NCI-H774 (cell line): ENCODE data around the gene HMG20A.

Experiments
- DNase-seq: peaks from one replicate; lab custom pipeline; 2025; lab: John Stamatoyannopoulos, UW

The HMG20A gene

DNA sequence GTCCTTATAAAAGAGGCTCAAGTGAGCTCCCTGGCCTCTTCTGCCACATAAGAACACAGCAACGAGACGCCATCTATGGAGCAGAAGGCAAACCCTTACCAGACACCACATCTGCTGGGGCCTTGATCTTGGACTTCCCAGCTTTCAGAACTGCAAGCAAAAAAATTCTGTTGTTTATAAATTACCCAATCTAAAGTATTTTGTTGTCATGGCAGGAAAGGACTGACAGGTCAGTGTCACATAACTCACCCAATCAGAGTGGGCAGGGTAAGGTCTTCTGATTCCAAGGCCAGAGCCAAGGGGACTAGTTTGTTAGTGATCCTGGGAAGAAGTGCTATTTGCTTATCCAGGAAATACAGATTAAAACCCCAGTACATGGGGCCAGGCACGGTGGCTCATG lies 98.9 kb downstream of the HMG20A start:
- DNase-seq: no peak

DNA sequence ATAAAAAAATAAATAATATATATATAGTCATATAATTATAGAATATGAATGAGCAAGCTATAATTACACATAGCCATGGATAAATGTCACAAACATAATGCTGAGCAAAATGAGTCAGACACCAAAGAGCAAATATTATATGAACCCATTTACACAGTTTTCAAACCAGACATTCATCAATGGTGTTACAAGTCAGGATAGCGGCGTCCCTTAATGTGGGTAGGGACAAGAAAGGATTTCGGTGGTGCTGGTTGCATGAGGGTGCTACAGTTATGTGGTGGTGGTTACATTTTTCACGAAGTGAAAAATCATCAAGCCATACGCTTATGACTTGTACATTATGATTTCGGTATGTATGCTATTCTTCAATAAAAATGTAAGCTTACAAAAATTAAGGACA lies 100.5 kb downstream of the HMG20A start:
- DNase-seq: no peak

DNA sequence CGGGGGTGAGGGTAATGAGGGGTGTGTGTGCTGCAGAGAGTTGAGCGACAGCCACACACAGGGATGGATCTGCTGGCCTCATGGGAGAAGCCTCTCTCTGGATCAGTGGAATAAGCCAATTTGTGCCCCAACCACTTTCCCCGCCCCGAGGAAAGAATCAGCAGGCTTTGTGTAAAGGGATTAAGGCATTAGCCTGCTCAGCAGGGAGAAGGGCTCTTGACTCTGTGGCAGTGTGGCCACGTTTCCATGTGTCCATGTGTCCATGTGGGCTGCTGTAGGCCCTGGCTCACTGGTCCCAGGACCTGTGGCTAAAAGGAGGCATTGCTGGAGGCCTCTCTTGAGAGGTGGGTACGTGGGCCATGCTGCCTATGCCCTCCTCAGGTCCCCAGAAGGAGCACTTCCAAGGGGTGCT lies 104.7 kb downstream of the HMG20A start:
- DNase-seq: no peak

DNA sequence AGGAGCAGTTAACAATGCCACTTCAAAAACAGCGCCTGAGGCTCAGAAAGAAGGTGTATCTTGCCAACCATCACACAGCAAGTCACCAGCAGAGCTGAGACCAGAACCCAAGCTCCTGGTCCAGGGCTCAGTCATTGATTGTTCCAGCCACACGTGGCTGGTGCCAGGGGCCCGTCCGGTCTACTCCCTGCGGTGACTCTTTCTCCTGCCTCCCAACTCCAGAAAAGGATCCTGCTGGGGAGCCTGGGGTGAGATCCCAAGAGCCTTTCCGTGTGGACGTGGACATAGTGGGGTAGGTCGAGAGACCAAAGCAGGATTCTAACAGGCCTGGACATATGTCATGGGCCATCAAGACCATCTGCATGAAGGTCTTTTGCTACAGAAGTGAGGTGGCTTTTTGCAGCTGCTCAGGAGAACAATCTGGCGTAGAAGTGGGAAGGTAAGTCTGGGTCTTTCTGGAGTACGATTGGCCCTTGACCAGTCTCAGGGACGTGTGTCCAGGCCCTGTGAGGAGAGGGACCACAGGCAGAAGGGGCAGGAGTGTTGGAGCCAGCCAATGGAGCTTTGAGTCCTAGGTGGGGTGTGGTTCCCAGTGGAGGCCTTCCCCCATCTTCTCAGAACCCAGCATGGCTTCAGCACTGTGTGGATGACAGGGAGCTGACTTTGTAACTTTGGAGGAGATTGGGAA lies 105.4 kb downstream of the HMG20A start:
- no peak for DNase-seq

DNA sequence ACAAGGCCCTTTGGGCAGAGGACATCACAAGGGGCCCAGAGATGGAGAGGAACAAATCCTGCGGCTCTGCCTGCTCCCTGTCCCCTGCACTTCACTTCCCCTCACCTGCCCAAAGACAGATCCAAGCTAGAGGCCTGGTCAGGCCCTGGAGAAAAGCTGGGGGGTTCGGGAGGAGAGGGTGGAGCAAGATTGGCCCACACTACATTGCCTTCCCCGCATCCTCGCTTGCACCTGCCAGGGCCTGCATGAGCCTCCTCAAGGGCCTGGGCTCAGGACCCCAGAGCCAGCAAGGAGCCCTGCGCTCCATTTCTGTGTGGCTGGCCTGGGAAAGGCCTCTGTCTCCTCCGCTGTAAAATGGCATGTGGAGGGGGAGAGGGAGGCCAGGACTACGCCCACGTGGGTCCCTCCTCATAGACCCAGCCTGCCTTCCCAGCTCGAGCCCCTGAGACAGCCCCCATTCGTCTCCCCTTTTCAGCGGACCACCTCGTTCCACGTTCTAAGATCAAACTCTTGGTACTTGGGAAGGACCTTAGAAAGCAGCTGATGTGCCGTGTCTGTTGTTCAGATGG lies 106.0 kb downstream of the HMG20A start:
- DNase-seq: no peak

DNA sequence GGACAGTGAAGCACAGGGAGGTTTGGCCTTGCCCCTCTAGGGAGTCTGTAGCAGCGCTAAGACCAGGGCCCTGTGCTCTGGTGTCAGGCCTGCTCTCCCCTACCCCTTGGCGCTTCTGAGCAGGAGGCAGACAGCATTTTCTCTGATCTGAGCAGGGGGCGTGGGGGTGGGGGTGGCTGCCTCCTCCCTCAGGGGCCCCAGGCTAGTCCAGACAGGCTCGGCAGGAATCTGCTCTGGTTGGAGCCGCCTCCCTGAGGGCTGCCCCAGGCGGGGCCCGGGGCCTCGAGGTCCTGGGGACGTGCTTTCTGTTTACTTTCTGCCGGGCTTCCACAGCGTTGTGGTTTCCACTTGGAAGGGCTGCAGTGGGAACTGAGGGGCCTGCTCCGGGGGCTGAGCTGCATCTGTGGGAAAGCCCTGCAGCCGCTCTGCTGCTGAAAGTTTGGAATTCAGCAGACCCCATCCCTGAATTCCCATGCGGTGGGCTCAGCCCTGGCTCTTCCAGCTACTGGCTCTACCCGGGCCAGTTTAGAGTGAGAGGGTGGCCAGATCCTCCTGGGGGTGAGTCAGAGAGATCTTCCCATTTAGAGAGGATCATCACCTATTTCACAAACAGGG lies 106.6 kb downstream of the HMG20A start:
- DNase-seq: no peak

DNA sequence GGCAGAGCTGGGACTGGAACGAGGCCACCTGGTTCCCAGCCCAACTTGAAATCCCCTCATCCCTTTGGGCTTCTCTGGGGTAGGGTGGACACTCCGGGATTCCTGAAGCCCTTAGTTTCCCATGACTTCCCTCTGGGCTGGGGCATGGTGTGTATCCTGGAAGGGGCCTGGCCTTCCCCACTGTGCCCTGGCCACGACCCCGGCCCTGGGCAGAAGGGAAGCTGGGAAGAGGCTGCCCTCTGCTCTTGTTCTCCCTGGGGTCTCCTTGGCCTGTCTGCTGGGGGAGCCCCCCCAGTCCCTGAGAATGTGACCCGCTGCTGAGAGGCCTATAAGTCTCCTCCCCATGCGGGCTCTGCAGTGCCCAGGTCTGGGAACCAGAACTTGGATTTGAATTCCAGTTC lies 107.1 kb downstream of the HMG20A start:
- no peak for DNase-seq

DNA sequence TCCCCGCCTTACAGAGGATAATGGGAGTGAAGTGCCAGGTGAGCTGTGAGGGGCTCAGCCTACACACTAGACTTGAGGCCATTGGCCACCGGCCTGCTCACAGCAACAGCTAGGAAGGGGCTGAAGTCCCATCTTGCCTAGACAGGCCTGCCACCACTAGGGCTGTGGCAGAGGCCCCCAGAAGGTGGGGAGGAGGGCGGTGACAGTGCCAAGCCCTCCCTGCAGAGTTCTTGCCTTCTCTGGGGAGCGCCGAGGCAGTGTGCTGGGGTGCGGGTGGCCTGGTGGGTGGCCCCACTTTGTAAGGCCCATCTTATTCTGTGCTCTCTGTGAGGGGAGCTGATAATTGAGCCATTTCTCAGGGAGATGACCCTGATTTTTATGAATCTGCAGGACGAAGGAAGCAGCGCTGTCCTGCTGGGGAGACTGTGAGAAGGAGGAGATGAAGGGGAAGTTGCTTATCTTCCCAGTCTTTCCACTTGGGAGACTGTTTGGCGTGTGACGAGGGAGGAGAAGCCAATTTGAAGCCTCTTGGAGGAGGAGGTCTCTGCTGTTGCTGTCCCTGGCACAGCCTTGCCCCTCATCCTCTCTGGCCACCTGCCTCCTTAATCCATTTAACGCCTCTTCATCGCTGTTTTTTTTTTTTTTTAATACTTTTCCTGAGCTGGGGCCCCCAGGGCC lies 107.7 kb downstream of the HMG20A start:
- DNase-seq: no peak

DNA sequence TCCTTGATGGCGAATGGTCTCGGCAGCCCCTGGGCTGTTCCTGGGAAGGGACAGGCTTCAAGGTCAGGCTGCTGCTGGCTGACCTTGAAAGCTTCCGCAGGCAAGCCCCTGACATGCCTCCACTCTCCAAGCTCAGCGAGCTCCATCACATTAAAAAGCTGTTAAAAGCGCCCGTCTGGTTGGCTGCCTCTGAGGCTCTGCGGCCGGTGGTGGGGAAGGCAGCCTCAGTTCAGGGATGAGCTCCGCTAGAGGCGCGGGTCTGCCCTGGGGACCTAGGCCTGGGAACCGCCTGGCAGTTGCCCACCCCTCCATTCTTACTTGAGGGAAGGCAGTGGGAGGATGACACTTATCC lies 108.3 kb downstream of the HMG20A start:
- no peak for DNase-seq

DNA sequence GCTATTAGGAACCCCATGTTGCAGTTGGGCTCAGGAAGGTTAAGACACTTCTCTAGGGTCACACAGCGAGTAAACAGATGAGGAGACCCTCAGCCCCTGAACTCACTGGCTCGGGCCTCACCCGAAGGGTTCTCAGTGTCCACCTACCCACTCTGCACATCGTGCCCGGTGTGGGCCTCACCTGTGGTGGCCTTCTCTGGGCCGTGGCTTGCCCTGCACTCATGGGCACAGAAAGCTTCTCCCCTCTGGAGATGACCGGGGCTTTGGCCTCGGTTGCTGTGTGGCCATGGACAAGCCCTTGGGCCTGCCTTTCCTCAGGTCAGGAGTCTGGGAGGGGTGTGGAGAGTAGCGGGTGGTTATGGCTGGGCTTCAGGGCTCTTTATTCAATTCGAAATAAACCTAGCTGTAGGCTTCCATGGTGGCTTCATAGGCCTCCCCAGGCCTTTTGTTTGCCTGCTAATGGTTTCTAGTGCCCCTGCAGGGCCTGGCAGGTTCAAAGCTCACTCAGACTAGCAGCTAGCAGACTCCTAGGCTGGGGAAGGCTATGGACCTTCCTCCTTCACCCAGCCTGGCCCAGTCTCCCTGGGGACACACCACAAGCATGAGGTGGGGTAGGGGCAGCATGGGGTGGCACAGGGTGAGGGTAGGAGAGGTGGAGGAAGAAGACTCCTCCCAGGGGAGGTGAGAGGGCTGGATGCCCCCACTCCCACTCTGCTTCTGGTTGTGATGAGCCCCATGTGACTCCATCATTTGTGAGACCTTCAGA lies 108.9 kb downstream of the HMG20A start:
- DNase-seq: no peak

DNA sequence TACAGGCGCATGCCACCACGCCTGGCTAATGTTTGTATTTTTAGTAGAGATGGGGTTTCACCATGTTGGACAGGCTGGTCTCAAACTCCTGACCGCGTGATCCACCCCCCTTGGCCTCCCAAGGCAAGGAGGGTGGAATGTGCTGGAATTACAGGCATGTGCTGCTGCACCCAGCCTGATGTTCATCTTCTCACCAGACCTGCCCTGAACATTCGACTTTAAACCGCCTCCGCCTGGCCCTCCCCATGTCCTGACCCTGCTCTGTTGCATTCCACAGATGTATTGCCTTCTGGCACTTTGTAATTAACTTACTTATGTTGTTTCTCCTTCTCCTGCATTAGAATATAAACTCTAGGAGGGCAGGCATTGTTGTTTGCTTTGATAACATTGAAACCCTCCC lies 109.9 kb downstream of the HMG20A start:
- DNase-seq: no peak

DNA sequence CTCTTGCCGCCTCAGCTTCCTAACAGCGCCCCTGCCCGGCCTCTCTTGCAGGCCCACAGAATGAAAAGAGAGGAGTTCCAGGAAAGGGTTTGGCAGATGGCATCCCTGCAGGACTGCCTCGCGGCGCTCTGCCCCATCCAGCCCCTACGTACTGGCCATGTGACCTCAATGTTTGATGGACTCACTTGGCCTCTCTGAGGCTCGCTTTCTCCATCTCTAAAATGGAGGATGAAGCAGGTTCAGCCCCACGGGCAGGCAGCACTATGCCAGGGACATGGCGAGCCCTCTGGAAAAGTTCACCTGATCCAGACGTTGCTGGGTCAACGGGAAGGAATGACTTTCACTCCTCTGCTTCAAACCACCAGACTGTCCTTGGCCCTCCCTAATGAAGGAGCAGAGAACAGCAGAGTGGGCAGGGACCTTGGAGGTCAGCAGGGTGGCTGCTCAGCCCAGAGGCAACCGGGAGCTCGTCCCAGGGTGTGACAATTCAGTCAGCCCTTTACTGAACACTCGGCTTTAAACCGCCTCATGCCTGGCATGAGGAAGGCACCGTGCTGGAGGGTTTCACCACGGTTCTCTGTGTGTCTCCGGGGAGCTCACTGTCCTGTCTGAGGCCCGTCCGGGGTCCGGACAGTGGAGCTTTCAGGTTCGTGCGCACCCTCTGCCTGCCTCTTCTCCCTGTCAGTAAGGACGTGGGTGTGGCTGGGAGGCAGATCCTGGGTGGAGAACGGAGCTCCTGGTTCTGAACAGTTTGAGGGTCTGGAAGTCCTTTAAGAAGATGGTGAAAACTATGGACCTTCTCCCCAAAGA lies 110.7 kb downstream of the HMG20A start:
- DNase-seq: no peak

DNA sequence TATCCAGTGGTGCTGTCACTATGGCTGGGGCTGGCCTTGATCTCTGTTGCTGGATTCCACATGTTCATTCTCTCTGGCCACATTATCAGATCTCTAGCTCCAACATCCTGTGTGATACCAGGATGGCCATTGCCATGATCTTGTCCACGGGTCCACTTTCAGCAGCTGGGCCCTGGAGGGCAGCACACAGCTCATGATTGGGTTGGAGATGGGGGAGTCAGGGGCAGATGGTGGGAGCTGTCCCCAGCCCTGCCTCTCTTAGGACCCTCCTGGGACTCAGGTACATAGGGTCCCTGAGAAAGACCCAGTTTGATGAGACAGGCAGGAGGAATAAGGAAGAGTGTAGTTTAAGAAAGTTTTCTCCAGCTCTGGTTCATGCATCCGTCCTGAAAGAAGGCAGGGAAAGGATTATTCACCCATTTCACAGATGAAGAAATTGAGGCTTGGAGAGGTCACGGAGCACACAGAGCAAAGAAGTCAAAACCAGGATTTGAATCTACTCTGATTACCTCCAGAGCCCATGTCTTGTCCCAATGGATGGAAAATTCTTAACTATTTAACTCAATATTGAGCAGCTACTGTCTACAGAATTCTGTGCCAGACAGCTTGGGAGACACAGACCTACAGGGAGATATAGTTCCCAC lies 111.5 kb downstream of the HMG20A start:
- no peak for DNase-seq

DNA sequence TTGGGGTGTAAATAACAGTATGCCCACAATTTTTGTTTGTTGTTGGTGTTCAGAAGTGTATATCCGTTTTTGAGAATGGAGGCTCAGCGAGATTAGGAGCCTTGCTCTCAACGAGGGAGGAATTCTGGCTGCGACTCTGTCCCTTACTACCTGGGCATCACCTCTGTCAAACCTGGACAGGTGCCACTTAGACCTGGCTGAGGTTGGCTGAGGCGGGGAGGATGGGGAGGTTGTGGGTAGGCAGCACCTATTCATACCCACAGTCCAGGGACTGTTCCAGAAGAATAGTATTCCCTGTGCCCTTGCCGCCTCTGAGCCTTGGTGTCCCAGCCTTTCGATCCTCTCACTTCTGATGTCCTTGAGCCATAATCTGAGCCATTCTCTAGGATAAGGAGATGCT lies 112.2 kb downstream of the HMG20A start:
- no peak for DNase-seq

DNA sequence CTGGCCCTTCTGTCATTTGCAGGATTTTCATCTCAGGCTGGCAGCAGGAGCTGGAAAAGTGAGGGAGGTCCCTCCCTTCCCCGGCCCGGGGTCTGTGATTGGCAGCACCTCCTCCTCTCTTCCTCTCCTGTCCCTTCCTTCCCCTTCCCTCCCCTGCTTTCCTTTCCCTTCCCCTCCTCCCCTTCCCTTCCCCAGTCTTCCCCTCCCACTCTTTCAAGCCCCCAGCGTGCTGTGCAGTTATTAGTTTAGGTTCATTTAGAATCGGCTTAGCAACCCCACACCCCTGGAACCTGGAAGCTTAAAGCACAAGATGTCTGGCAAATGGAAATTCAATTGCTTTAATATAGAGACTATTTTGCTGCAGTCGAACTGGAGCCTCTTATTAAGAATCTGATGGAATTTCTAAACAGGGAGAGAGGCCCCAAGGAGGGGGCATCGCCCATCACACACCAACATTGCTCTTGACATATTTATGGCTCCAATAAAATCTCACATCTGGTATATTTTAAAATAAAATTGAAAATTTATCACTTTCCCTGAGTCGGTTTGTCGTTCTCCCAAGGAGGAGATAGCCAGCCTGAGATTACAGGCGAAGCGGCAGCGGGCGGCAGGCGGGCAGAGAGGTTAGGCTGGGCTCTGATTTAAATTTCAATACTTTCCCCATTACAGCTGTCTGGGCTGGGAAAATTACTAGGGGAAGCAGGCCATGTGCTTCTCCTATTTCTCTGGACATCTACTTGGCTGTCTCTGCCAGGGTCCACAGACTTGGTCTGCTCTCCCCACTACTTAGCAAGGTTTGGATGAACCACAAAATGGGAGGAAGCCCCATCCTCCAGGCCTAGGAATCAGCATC lies 113.1 kb downstream of the HMG20A start:
- DNase-seq: no peak
